Esophagus squamous epithelium (tissue), 4 donors: ENCODE data around the gene KCNMA1.

Experiments
- CTCF ChIP-seq, 6 experiments: fragments of 450-650 bp in 4 of 6; fragments of 200-600 bp in 2 of 6; sonication (generic) in 2 of 6; IDR thresholded peaks; one replicate each; pipeline ENCODE4 v1.5.1; 2016 to 2019; ENCODE audit warnings: antibody characterized with exemption in 6 of 6, mild to moderate bottlenecking in 4 of 6, moderate library complexity in 4 of 6
- POLR2A ChIP-seq, 4 donors: fragments of 450-650 bp; IDR thresholded peaks; one replicate each; pipeline ENCODE4 v1.6.1; 2017; ENCODE audit warnings: antibody characterized with exemption in 4 of 4, mild to moderate bottlenecking in 4 of 4, moderate library complexity in 3 of 4

GRCh38 chr10:76954838-76955237, 682.8 kb downstream of the KCNMA1 start:
- no peak for TF ChIP-seq CTCF (IDR thresholded peaks at IDR 0.05)
- TF ChIP-seq POLR2A (IDR thresholded peaks at IDR 0.05) = no peak
